Upper lobe of left lung (tissue), 6 donors: Measurements from ENCODE around the gene CETN3. TPM values are rescaled to one million over a fixed set of nuclear protein-coding genes. Genes with fewer than 3 reads are reported as not detected.
"Not testable (repeated sequence)": the region's sequence is repeated elsewhere in the genome, so short reads cannot be mapped to it uniquely, and the experiment has no call there.

ENCODE experiments used
- ATAC-seq, 2 donors: fragments of 200-7000 bp; cut with Tn5 transposase; one replicate each; pipeline ENCODE4 v1.9.1; 2022; ENCODE audit warnings: mild to moderate bottlenecking in 2 of 2, moderate library complexity in 2 of 2; ENCODE audit not compliant: low FRiP score in 2 of 2
- DNase-seq, 2 donors: peaks; one replicate each; pipeline ENCODE4 v3.0.0-alpha.2; 2019 to 2020
- H3K27ac ChIP-seq, 4 donors: fragments of 200-600 bp; sonication (generic); one replicate each; pipeline ENCODE4 v1.5.1; 2016 to 2019
- H3K27me3 ChIP-seq, 4 donors: fragments of 200-600 bp; sonication (generic); one replicate each; pipeline ENCODE4 v1.5.1; 2017 to 2019
- H3K36me3 ChIP-seq, 4 donors: fragments of 200-600 bp; sonication (generic); one replicate each; pipeline ENCODE4 v1.5.1; 2016 to 2019
- H3K4me1 ChIP-seq, 4 donors: fragments of 200-600 bp; sonication (generic); one replicate each; pipeline ENCODE4 v1.5.1; 2018 to 2019
- H3K4me3 ChIP-seq, 4 donors: fragments of 200-600 bp; sonication (generic); one replicate each; pipeline ENCODE4 v1.5.1; 2017 to 2019; ENCODE audit warnings: mild to moderate bottlenecking in 2 of 4, moderate library complexity in 1 of 4
- H3K9me3 ChIP-seq, 4 donors: fragments of 200-600 bp; sonication (generic); one replicate each; pipeline ENCODE4 v1.5.1; 2018 to 2019
- CTCF ChIP-seq, 6 experiments: fragments of 450-650 bp in 4 of 6; fragments of 200-600 bp in 2 of 6; sonication (generic) in 2 of 6; IDR thresholded peaks; one replicate each; pipeline ENCODE4 v1.5.1; 2016 to 2019; ENCODE audit warnings: antibody characterized with exemption in 6 of 6
- EP300 ChIP-seq, 4 donors: sonication (generic); formaldehyde crosslinking; IDR thresholded peaks; one replicate each; pipeline ENCODE4 v1.5.1; 2017; ENCODE audit warnings: antibody characterized with exemption in 4 of 4, control low read depth in 2 of 4
- POLR2A ChIP-seq, 4 donors: fragments of 450-650 bp; IDR thresholded peaks; one replicate each; pipeline ENCODE4 v1.5.1; 2016 to 2017; ENCODE audit warnings: antibody characterized with exemption in 4 of 4, mild to moderate bottlenecking in 2 of 4
- POLR2AphosphoS5 ChIP-seq, 2 donors: sonication (generic); formaldehyde crosslinking; IDR thresholded peaks; one replicate each; pipeline ENCODE4 v1.5.1; 2017; ENCODE audit warnings: antibody characterized with exemption in 2 of 2
- WGBS, 2 donors: methylation state at CpG; one replicate each; pipeline ENCODE4 v1.1.5; 2017 to 2018; 5-methylcytosine and 5-hydroxymethylcytosine counted together
- total RNA-seq, 6 donors: library from RNA; depleted of rRNA in 4 of 6; stranded (reverse); fragments of >200 nt in 4 of 6; gene quantifications; one replicate each; pipeline versions ENCODE4 v1.1.0 to v1.2.1, GENCODE V29; 2016 to 2021
- donor health status: DM: no; HTN: no; CAD: no; lungs with moderate emphysema.
- donor health status: DM: no; HTN: yes; CAD: no; lungs with severe emphysema.

CETN3 gene
- total RNA-seq, 6 donors from 2014 or later, result 3.3 to 28.5 (median 11.7) TPM

- no peaks in the 10 kb centered on the region for H3K36me3 ChIP-seq
- 74 to 80% methylated on average over 1 of the region's 1 CpG for WGBS, 2 donors
- H3K4me1 ChIP-seq, result no peaks in the 10 kb centered on the region
- H3K27ac ChIP-seq, result no peak overlapping the region
- H3K9me3 ChIP-seq, result no peaks in the 10 kb centered on the region
- no peaks in the 10 kb centered on the region for H3K27me3 ChIP-seq
- no peak for TF ChIP-seq CTCF (IDR thresholded peaks at IDR 0.05)
- ATAC-seq (no peak), DNase-seq (no peak)
- no peak overlapping the region for H3K4me3 ChIP-seq
Measured at GRCh38 chr5:90345684-90346083, 63.9 kb downstream of the CETN3 start.

- DNase-seq (no peak), ATAC-seq (no peak)
- H3K4me1 ChIP-seq, result no peaks in the 10 kb centered on the region
- no peaks in the 10 kb centered on the region for H3K27me3 ChIP-seq
- no peak overlapping the region for H3K4me3 ChIP-seq
- H3K9me3 ChIP-seq, result no peaks in the 10 kb centered on the region
- no peaks in the 10 kb centered on the region for H3K36me3 ChIP-seq
- TF ChIP-seq POLR2AphosphoS5 (IDR thresholded peaks at IDR 0.05), result no peak
- TF ChIP-seq CTCF (IDR thresholded peaks at IDR 0.05), result no peak
- no peak for TF ChIP-seq EP300 (IDR thresholded peaks at IDR 0.05)
- TF ChIP-seq POLR2A (IDR thresholded peaks at IDR 0.05), result no peak
- 65 to 96% methylated on average over 1 of the region's 1 CpG for WGBS, 2 donors
- H3K27ac ChIP-seq, result no peak overlapping the region
Measured at GRCh38 chr5:90344689-90345088, 64.9 kb downstream of the CETN3 start.

GRCh38 chr5:90343731-90344130 is 65.8 kb downstream of the CETN3 start:
- H3K36me3 ChIP-seq, H3K9me3 ChIP-seq, ATAC-seq, H3K27me3 ChIP-seq, H3K4me3 ChIP-seq, DNase-seq, H3K27ac ChIP-seq, H3K4me1 ChIP-seq: not testable (repeated sequence)
- 82 to 92% methylated on average over 6 of the region's 6 CpGs for WGBS, 2 donors

GRCh38 chr5:90342576-90342975 is 67.0 kb downstream of the CETN3 start:
- no peaks in the 10 kb centered on the region for H3K27me3 ChIP-seq
- H3K36me3 ChIP-seq, result no peaks in the 10 kb centered on the region
- ATAC-seq (no peak), DNase-seq (no peak)
- WGBS, 2 donors, result 74 to 78% methylated on average over 6 of the region's 6 CpGs
- no peak overlapping the region for H3K27ac ChIP-seq
- H3K9me3 ChIP-seq, result no peaks in the 10 kb centered on the region
- H3K4me3 ChIP-seq, result no peak overlapping the region
- TF ChIP-seq POLR2AphosphoS5 (IDR thresholded peaks at IDR 0.05), result no peak
- TF ChIP-seq EP300 (IDR thresholded peaks at IDR 0.05), result no peak
- no peak for TF ChIP-seq POLR2A (IDR thresholded peaks at IDR 0.05)
- TF ChIP-seq CTCF (IDR thresholded peaks at IDR 0.05), result no peak
- H3K4me1 ChIP-seq, result no peaks in the 10 kb centered on the region

Other genes starting within 250 kb of the CETN3 start
- 1 to 10 TPM; 1.8 to 6.6 (median 5.0) TPM for gene MBLAC2, start 65.0 kb upstream of the CETN3 start, total RNA-seq
- gene POLR3G, start 65.1 kb upstream of the CETN3 start, total RNA-seq, result 1 to 10 TPM in 4 of 6 donors, under 1 TPM in 1, not detected in 1; 0.33 to 2.5 (median 1.9) TPM
- 10 to 100 TPM in 4 of 6 donors, 1 to 10 TPM in 2; 4.2 to 37.5 (median 18.9) TPM for gene LYSMD3, start 119.8 kb upstream of the CETN3 start, total RNA-seq
- gene ADGRV1, start 149.0 kb upstream of the CETN3 start, total RNA-seq, result 100 to 1,000 TPM in 2 of 6 donors, 10 to 100 TPM in 4; 22.3 to 129 (median 60.4) TPM